AG08395 (cell line): ENCODE measurements around the gene ZNF418.
A peak's percentile ranks its signal among the peaks of the same experiment; 100 is the strongest.
"Not testable (repeated sequence)": the region's sequence is repeated elsewhere in the genome, so short reads cannot be mapped to it uniquely, and the experiment has no call there.

Experiments
- DNase-seq: peaks from one replicate; pipeline ENCODE4 v3.0.0; 2012; ENCODE audit warnings: mixed read lengths, low spot score

ZNF418 gene

DNA sequence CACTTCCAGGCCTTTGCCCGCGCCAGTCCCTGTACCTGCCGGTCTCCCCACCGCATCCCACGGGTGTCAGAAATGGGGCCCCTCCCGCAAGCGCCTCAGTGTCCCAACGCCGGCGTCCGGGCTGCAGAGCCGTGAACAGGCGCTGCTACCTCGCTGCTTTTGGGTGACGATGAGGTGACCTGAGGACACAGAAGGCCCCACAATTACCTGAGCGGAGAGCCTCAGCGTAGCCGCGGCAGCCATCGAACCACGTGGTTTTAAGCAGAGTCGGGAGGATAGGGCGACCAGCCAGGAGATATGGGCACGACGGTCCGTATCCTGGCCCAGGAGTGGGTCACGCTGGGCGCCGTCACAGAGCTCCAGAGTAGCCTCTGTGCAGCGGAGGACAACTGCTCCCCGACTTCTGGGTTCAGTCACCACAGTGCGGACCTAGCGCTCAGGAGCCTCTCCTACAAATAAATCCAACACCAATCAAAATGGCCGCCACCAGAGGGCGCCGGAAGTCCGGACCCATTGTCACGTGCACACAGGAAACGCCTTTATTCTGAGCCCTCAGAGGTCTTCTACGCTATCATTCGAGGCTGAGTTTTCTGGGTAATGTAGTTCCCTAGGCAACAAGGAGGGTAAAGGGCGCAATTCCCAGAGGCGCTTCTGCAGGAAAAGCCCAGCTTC lies 46.5 kb downstream of the ZNF418 start, which contains the start of gene ZNF814:
ZNF814 (minus strand) TSS at position 478 of the 672 bp plus-strand sequence; CDS start at position 243, 235 bp downstream.
- peak; percentile 73 for DNase-seq

DNA sequence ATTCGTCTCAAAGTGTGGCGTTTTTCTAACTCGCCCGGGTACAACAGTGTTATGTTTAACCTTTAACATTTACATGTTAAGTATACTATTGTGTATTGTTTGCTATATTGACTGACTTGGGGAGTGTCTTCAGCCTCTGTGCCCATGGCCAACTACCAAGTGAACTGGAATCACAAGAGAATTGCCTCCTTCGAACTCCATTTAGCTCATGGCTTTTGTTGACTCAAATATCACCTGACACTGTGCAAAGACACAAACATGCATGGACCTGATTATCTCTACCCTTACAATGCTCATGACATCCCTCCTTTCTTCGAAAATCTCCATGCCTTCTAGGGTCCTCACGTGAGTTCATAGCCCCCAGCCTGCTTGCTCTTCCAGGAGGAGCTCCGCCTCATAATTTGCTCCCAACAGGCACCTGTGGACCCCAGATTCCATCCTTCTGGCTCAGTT lies 47.1 kb downstream of the ZNF418 start:
- no peak for DNase-seq

DNA sequence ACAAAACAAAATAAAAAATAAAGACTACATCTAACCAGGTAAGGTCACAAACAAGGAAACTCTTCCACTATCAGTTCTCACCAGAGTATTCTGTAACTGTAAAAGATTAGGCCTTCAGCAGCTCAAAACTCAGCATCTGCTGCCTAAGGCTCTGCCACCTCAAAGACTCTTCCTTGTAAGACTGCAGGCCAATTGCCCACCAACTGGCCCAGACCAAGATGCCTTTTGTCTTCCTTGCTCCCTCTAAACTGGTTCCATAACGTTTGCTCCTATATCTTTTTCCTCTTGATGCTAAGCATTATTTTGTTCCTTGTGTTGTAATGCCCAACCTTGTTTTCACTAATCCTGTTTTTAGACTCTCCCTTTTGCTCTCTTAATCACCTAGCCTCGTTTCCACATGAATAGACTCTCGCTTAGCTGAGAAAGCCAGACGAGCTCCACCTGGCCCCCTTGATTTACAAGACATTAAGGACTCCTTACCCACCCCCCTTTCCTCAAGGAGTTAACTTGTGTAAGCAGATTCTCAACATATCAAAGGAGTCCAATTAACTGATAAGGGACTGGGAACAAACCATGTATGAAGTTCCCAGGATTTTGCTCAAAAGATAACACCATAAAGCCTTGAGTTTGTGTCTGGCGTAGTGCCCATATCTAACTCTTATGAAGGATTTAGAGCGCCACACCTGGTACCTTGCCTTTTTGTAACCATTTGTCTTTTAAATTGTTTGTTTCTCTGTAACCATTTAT lies 47.8 kb downstream of the ZNF418 start:
- DNase-seq: no peak

DNA sequence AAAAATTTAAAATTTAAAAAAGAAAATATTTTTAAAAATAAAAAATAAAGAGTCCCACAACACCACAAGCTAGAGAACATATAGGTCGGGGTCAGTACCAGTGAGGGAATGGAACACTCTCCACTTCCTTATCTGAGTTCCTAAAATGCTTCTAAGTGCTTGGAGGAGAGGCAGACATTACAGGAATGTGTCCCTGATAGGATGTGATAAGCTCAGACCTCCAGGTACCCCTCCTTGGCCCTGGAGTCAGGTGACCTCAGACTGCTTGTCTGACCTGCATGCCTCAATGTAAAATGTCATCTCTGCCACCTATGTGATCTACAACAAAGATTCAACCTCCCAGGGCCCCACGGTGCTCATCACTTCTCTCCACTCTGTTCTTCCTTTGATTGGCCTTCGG lies 49.2 kb downstream of the ZNF418 start:
- DNase-seq: no peak

DNA sequence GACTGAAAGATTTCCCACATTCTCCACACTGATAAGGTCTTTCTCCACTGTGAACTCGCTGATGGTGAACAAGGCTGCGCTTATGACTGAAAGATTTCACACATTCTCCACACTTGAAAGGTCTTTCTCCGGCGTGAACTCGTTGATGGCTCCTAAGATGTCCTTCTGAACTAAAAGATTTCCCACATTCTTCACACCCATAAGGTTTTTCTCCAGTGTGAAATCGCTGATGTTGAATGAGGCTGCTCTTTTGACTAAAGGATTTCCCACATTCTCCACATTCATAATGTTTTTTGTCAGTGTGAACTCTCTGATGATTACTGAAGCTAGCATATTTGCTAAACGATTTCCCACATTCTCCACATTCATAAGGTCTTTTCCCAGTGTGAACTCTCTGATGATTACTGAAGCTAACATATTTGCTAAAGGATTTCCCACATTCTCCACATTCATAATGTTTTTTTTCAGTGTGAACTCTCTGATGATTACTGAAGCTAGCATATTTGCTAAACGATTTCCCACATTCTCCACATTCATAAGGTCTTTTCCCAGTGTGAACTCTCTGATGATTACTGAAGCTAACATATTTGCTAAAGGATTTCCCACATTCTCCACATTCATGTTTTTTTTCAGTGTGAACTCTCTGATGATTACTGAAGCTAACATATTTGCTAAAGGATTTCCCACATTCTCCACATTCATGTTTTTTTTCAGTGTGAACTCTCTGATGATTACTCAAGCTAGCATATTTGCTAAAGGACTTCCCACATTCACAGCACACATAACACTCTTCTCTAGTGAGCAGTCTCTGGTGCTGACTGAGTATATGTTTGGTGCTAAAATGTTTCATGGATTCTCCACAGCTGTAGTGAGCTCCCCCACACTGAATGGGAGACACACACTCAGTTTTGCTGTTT lies 61.1 kb downstream of the ZNF418 start:
- not testable (repeated sequence) for DNase-seq

DNA sequence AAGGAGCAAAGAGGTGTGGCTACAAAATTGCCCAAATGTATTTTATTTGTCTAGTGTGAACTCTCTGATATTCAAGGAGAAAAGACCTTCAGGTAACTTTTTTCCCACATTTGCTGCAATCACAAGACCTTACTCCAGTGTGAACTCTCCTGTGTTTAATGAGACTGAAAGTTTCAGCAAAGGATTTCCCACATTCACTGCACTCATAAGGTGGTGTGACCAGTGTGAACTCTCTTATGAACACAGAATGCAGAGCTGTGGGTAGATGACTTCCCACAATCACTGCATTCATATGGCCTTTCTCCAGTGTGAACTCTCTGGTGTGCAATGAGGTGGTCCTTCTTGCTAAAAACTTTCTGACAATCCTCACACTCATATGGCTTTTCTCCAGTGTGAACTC lies 62.8 kb downstream of the ZNF418 start:
- DNase-seq: no peak
